DOHH2 (cell line): ENCODE data around the gene PAQR4.
"Not testable (repeated sequence)": the region's sequence is repeated elsewhere in the genome, so short reads cannot be mapped to it uniquely, and the experiment has no call there.

Experiments
- H3F3A ChIP-seq: fragments of 200-600 bp; sonication (generic), shearing (Covaris generic); 2 replicates; pipeline ENCODE4 v1.6.0; 2016; ENCODE audit warnings: antibody characterized with exemption, mild to moderate bottlenecking; ENCODE audit not compliant: control insufficient read depth, insufficient read depth
- H3K27ac ChIP-seq: fragments of 200-600 bp; sonication (generic); 2 replicates; pipeline ENCODE4 v1.5.1; 2014; ENCODE audit warnings: low read depth, mild to moderate bottlenecking, low read length, moderate library complexity
- H3K27me3 ChIP-seq: fragments of 200-600 bp; sonication (generic); 2 replicates; pipeline ENCODE4 v1.6.1; 2014; ENCODE audit warnings: mild to moderate bottlenecking, low read length, mixed read lengths; ENCODE audit not compliant: control insufficient read depth
- H3K36me3 ChIP-seq: fragments of 200-600 bp; sonication (generic); 2 replicates; pipeline ENCODE4 v1.6.1; 2014; ENCODE audit warnings: mild to moderate bottlenecking, low read length, moderate library complexity, mixed read lengths; ENCODE audit not compliant: control insufficient read depth
- H3K4me1 ChIP-seq: fragments of 200-600 bp; sonication (generic); 2 replicates; pipeline ENCODE4 v1.6.1; 2014; ENCODE audit warnings: mild to moderate bottlenecking, low read length, mixed read lengths; ENCODE audit not compliant: control insufficient read depth
- H3K4me2 ChIP-seq: fragments of 200-600 bp; sonication (generic); 2 replicates; pipeline ENCODE4 v1.6.0; 2014; ENCODE audit warnings: mild to moderate bottlenecking, low read length, moderate library complexity
- H3K4me3 ChIP-seq: fragments of 200-600 bp; sonication (generic); 2 replicates; pipeline ENCODE4 v1.5.1; 2014; ENCODE audit warnings: mild to moderate bottlenecking, low read length, mixed read lengths
- H3K79me2 ChIP-seq: fragments of 200-600 bp; sonication (generic); 2 replicates; pipeline ENCODE4 v1.6.1; 2014; ENCODE audit warnings: mild to moderate bottlenecking, low read length, mixed read lengths; ENCODE audit not compliant: control insufficient read depth
- H3K9me2 ChIP-seq: fragments of 200-600 bp; sonication (generic); replicated peaks from 2 replicates; pipeline ENCODE4 v1.6.1; 2014; ENCODE audit warnings: mild to moderate bottlenecking, low read length, mixed read lengths; ENCODE audit not compliant: control insufficient read depth
- H3K9me3 ChIP-seq: fragments of 200-600 bp; sonication (generic); 2 replicates; pipeline ENCODE4 v1.6.1; 2014; ENCODE audit warnings: antibody characterized with exemption, low read length, mixed read lengths; ENCODE audit not compliant: control insufficient read depth, insufficient read depth
- H4K20me1 ChIP-seq: fragments of 200-600 bp; sonication (generic); 2 replicates; pipeline ENCODE4 v1.6.0; 2014; ENCODE audit warnings: low read depth, mild to moderate bottlenecking, antibody characterized with exemption, low read length, moderate library complexity; ENCODE audit not compliant: control insufficient read depth, insufficient read depth
- CTCF ChIP-seq: fragments of 200-600 bp; sonication (generic); IDR thresholded peaks from one replicate; pipeline ENCODE4 v1.5.1; 2014; ENCODE audit warnings: antibody characterized with exemption, mild to moderate bottlenecking, low read depth, low read length; ENCODE audit not compliant: poor library complexity, severe bottlenecking
- EZH2phosphoT487 ChIP-seq: fragments of 200-600 bp; sonication (generic); IDR thresholded peaks from 2 replicates; pipeline ENCODE4 v1.6.1; 2017; ENCODE audit warnings: borderline replicate concordance, mild to moderate bottlenecking, antibody characterized with exemption, low read length, moderate library complexity, mixed read lengths

The PAQR4 gene

DNA sequence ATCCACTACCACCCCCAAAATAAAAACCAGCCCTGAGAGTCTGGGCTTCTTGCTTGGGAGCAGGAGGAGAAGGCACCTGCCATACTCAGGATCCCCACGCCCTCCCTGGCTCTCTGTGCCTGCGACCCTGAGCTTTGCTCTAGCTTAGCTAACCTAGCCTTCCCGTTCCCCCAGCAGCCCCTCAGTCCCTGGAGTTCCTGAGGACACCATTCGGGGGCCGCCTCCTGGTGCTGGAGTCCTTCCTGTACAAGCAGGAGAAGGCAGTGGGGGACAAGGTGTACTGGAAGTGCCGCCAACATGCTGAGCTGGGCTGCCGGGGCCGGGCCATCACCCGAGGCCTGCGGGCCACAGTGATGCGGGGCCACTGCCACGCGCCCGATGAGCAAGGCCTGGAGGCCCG is 38.9 kb upstream of the PAQR4 start:
- H3K79me2 ChIP-seq, result no peaks in the 10 kb centered on the region
- H3K4me3 ChIP-seq, result no peak overlapping the region
- H4K20me1 ChIP-seq, result no peaks in the 10 kb centered on the region
- TF ChIP-seq CTCF (no peak), EZH2phosphoT487 (no peak)
- H3K36me3 ChIP-seq, result peaks cover 3% of the 10 kb centered on the region
- no peaks in the 10 kb centered on the region for H3K9me3 ChIP-seq
- H3K27ac ChIP-seq, result no peak overlapping the region
- H3K9me2 ChIP-seq, result no peaks in the 10 kb centered on the region
- no peaks in the 10 kb centered on the region; the same call in 1 of the 2 replicates for H3F3A ChIP-seq
- H3K4me2 ChIP-seq, result no peak overlapping the region
- peaks cover 10% of the 10 kb centered on the region for H3K4me1 ChIP-seq
- no peaks in the 10 kb centered on the region for H3K27me3 ChIP-seq

DNA sequence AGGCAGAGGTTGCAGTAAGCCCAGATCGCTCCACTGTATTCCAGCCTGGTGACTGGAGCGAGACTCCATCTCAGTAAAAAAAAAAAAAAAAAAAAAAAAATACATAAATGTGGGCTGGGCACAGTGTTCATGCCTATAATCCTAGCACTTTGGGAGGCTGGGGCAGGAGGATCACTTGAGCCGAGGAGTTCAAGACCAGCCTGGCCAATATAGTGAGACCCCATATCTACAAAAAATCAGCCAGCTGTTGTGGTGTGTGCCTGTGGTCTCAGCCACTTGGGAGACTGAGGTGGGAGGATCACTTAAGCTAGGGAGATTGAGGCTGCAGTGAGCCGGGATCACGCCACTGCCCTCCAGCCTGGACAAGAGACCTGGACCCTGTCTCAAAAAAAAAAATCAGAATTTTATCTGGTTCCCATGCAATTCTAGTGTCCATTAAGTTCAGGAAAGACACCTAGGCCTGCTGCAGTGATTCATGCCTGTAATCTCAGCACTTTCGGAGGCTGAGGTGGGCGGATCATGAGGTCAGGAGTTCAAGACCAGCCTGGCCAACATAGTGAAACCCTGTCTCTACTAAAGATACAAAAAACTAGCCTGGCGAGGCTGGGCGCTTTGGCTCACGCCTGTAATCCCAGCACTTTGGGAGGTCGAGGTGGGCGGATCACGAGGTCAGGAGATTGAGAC is 37.8 kb upstream of the PAQR4 start:
- H3K4me3 ChIP-seq, H4K20me1 ChIP-seq, H3K4me1 ChIP-seq, H3F3A ChIP-seq, H3K9me2 ChIP-seq, H3K9me3 ChIP-seq, H3K27ac ChIP-seq, H3K36me3 ChIP-seq, H3K4me2 ChIP-seq, H3K79me2 ChIP-seq, H3K27me3 ChIP-seq: not testable (repeated sequence)

- H3K4me1 ChIP-seq, result no peaks in the 10 kb centered on the region
These were observed 36.0 kb upstream of the PAQR4 start for GRCh38 chr16:2933136-2933535.

More at GRCh38 chr16:2933136-2933535, 36.0 kb upstream of the PAQR4 start:
- Histone ChIP-seq H3K27ac (no peak overlapping the region), H3K79me2 (no peaks in the 10 kb centered on the region), H3K9me2 (no peaks in the 10 kb centered on the region), H3K36me3 (peaks cover 5% of the 10 kb centered on the region), H3K4me3 (no peak overlapping the region), H4K20me1 (no peaks in the 10 kb centered on the region), H3K27me3 (no peaks in the 10 kb centered on the region), H3K9me3 (no peaks in the 10 kb centered on the region), H3K4me2 (no peak overlapping the region), H3F3A (no peaks in the 10 kb centered on the region)
- no peak for TF ChIP-seq CTCF
- no peak for TF ChIP-seq EZH2phosphoT487
